Skeletal muscle tissue (tissue), 4 donors: ENCODE measurements around the gene MEIS1. TPM values are rescaled to one million over a fixed set of nuclear protein-coding genes. Genes with fewer than 3 reads are reported as not detected.
"Not testable (repeated sequence)": the region's sequence is repeated elsewhere in the genome, so short reads cannot be mapped to it uniquely, and the experiment has no call there.

ENCODE experiments used
- H3K27ac ChIP-seq: one replicate; pipeline ENCODE4 v1.7.0; 2013; ENCODE audit warnings: mild to moderate bottlenecking, low read depth, low read length, inconsistent platforms
- H3K27me3 ChIP-seq, 3 donors: one replicate each; pipeline ENCODE4 v1.7.0; 2013; ENCODE audit warnings: low read length in 3 of 3; ENCODE audit not compliant: control insufficient read depth in 3 of 3, insufficient read depth in 3 of 3
- H3K36me3 ChIP-seq, 3 donors: one replicate each; pipeline ENCODE4 v1.7.0; 2013; ENCODE audit warnings: low read length in 3 of 3; ENCODE audit not compliant: control insufficient read depth in 3 of 3, insufficient read depth in 3 of 3
- H3K4me1 ChIP-seq, 3 donors: one replicate each; pipeline ENCODE4 v1.7.0; 2013; ENCODE audit warnings: low read length in 3 of 3, mild to moderate bottlenecking in 3 of 3; ENCODE audit not compliant: control insufficient read depth in 3 of 3, insufficient read depth in 3 of 3
- H3K4me3 ChIP-seq, 3 donors: one replicate each; pipeline ENCODE4 v1.7.0; 2013; ENCODE audit warnings: low read length in 3 of 3
- H3K9ac ChIP-seq, 3 donors: one replicate each; pipeline ENCODE4 v1.7.0; 2013; ENCODE audit warnings: low read length in 3 of 3, mild to moderate bottlenecking in 3 of 3, moderate library complexity in 2 of 3, low read depth in 1 of 3
- H3K9me3 ChIP-seq, 3 donors: one replicate each; pipeline ENCODE4 v1.7.0; 2013; ENCODE audit warnings: low read length in 3 of 3; ENCODE audit not compliant: control insufficient read depth in 3 of 3
- total RNA-seq: library from RNA; depleted of rRNA; stranded (reverse); fragments of >200 nt; gene quantifications from one replicate; pipeline ENCODE4 v1.2.3, GENCODE V29; 2014
- donor health status: Osteomylitis.

MEIS1 gene
- total RNA-seq, 1 donor from 2014 or later: 13.6 TPM

- Histone ChIP-seq H3K9me3 (no peaks in the 10 kb centered on the region), H3K36me3 (no peaks in the 10 kb centered on the region), H3K9ac (no peak overlapping the region), H3K27ac (no peak overlapping the region), H3K4me1 (peaks cover 0 to 4% (median 0%) of the 10 kb centered on the region in 3 donors), H3K27me3 (no peaks in the 10 kb centered on the region), H3K4me3 (no peak overlapping the region)
These were observed 32.8 kb downstream of the MEIS1 start for GRCh38 chr2:66467718-66468117.

GRCh38 chr2:66469214-66469902 lies 34.4 kb downstream of the MEIS1 start:
- Histone ChIP-seq H3K27me3 (no peaks in the 10 kb centered on the region), H3K4me1 (peaks cover 0 to 4% (median 0%) of the 10 kb centered on the region in 3 donors), H3K36me3 (no peaks in the 10 kb centered on the region), H3K27ac (no peak overlapping the region), H3K9me3 (no peaks in the 10 kb centered on the region), H3K4me3 (no peak overlapping the region), H3K9ac (no peak overlapping the region)

DNA sequence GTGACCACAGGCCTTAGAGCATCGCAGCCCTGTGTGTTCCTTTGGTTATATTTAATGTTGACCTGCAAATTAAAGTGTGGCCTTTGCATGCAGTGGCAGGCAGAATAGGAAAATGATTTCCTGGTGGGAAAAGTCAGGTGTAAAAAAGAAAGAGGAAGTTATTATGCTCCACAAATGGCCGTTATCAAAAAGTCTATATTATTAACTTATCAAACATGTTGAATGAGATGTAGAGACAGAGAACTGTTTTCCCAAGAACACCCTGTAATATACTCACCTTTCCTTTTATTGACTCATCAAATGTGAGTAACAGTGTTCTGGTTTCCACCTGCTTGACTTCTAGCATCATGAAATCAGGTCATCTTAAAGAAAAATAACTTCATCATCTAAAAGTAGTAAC lies 35.3 kb downstream of the MEIS1 start:
- Histone ChIP-seq H3K9ac (no peak overlapping the region), H3K4me3 (no peak overlapping the region), H3K27ac (no peak overlapping the region), H3K36me3 (no peaks in the 10 kb centered on the region), H3K4me1 (peaks cover 0 to 4% (median 0%) of the 10 kb centered on the region in 3 donors), H3K27me3 (no peaks in the 10 kb centered on the region), H3K9me3 (no peaks in the 10 kb centered on the region)

DNA sequence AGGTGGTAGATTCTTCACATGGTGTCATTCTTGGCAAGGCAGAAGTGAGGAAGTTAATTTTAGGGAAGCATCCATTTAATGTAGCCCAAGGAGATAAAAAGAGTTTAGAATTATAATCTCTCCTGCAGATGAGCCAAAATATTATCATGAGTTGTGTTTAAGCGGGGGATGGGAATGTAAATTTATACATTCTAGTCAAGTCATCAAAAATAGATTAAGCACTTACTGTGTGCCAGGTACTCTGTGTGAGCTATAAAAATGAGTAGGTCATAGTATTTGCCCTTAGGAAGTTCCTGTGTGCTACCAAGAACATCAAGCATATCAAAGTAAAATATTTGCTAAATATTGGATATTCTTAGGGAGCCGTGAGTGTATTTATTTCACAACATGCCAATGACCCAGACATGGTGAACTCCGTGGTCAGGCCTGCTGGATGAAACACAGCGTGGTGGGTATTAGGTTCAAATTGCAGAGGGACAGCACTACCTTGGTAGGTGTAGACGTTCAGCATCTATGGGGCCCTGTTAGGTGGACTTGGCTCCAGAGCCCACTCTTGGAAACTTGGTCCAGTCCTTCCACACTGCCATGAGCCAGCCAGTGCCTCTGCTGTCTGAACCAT lies 37.4 kb downstream of the MEIS1 start:
- no peak overlapping the region for H3K9ac ChIP-seq
- H3K9me3 ChIP-seq: no peaks in the 10 kb centered on the region
- H3K36me3 ChIP-seq: no peaks in the 10 kb centered on the region
- no peak overlapping the region for H3K27ac ChIP-seq
- H3K27me3 ChIP-seq: no peaks in the 10 kb centered on the region
- H3K4me1 ChIP-seq: peaks cover 0 to 4% (median 2%) of the 10 kb centered on the region in 3 donors
- H3K4me3 ChIP-seq: no peak overlapping the region

DNA sequence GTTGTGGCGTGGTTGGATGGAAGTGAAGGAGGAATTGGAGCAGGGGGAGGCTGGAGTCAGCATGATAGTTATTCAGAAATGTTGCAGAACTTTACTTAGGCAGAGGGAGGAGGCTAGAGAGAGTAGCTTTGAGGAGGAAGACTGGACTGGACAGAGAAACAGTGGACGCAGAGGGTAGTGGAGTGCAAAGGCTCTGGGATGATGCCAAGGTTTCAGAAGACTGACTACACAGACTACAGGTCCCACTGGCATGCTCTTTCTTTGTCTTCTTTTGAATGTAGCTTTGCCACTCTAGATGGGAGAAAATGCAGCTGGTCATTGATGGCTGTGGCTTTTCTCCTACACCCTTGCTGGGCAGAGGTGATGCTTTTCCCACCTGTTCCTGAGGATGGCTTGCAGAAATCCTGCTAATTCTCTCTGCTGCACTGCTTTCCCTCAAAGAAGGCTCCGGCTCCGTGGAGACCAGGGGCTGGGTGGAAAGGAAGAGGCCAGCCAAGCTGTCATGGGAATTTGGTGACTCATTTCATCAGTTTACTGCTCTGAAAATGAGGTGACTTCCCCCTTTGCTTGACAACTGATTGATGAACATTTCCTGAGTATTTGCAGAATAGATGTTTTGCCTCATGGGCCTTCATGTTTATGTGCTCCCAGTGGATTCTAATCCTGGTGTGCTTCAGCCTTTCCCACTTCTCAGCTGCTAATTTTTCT lies 42.4 kb downstream of the MEIS1 start:
- no peak overlapping the region for H3K27ac ChIP-seq
- H3K27me3 ChIP-seq: no peaks in the 10 kb centered on the region
- H3K9me3 ChIP-seq: no peaks in the 10 kb centered on the region
- no peak overlapping the region for H3K9ac ChIP-seq
- peaks cover 0 to 18% (median 6%) of the 10 kb centered on the region in 3 donors for H3K4me1 ChIP-seq
- no peaks in the 10 kb centered on the region for H3K36me3 ChIP-seq
- no peak overlapping the region for H3K4me3 ChIP-seq

- H3K4me1 ChIP-seq: peaks cover 0 to 18% (median 3%) of the 10 kb centered on the region in 3 donors
These were observed 43.4 kb downstream of the MEIS1 start for GRCh38 chr2:66478299-66478698.

GRCh38 chr2:66478731-66479316 lies 43.9 kb downstream of the MEIS1 start:
- no peaks in the 10 kb centered on the region for H3K9me3 ChIP-seq
- H3K4me3 ChIP-seq: no peak overlapping the region
- H3K9ac ChIP-seq: no peak overlapping the region
- H3K4me1 ChIP-seq: peaks cover 0 to 18% (median 3%) of the 10 kb centered on the region in 3 donors
- H3K36me3 ChIP-seq: no peaks in the 10 kb centered on the region
- H3K27me3 ChIP-seq: no peaks in the 10 kb centered on the region
- H3K27ac ChIP-seq: no peak overlapping the region

More at GRCh38 chr2:66478299-66478698, 43.4 kb downstream of the MEIS1 start:
- Histone ChIP-seq H3K27ac (no peak overlapping the region), H3K9ac (no peak overlapping the region), H3K27me3 (no peaks in the 10 kb centered on the region), H3K9me3 (no peaks in the 10 kb centered on the region), H3K36me3 (no peaks in the 10 kb centered on the region), H3K4me3 (no peak overlapping the region)

- Histone ChIP-seq H3K4me3 (no peak overlapping the region), H3K4me1 (peaks cover 0 to 18% (median 3%) of the 10 kb centered on the region in 3 donors), H3K9me3 (no peaks in the 10 kb centered on the region), H3K27me3 (no peaks in the 10 kb centered on the region), H3K36me3 (no peaks in the 10 kb centered on the region), H3K9ac (no peak overlapping the region), H3K27ac (no peak overlapping the region)
These were observed 46.2 kb downstream of the MEIS1 start for GRCh38 chr2:66481100-66481549.

GRCh38 chr2:66485252-66485651 lies 50.3 kb downstream of the MEIS1 start:
- not testable (repeated sequence) for H3K27ac ChIP-seq, H3K9me3 ChIP-seq, H3K9ac ChIP-seq, H3K36me3 ChIP-seq, H3K4me3 ChIP-seq, H3K27me3 ChIP-seq, H3K4me1 ChIP-seq

- no peaks in the 10 kb centered on the region for H3K4me1 ChIP-seq
- H3K36me3 ChIP-seq: no peaks in the 10 kb centered on the region
These were observed 54.0 kb downstream of the MEIS1 start for GRCh38 chr2:66488946-66489345.

More at GRCh38 chr2:66488946-66489345, 54.0 kb downstream of the MEIS1 start:
- no peak overlapping the region for H3K4me3 ChIP-seq
- H3K27me3 ChIP-seq: no peaks in the 10 kb centered on the region
- H3K27ac ChIP-seq: no peak overlapping the region
- no peak overlapping the region for H3K9ac ChIP-seq
- no peaks in the 10 kb centered on the region for H3K9me3 ChIP-seq
